ENCODE results near the gene EED. TPM values are rescaled to one million over a fixed set of nuclear protein-coding genes. Genes with fewer than 3 reads are reported as not detected.
A peak's percentile ranks its signal among the peaks of the same experiment; 100 is the strongest.

EED gene
- total and polyA plus RNA-seq, 9 of the 15 experiments (the other 6 are each of a cell fraction or from before 2014, with no cell fraction given): 33.0 to 110 (median 55.1) TPM

DNA sequence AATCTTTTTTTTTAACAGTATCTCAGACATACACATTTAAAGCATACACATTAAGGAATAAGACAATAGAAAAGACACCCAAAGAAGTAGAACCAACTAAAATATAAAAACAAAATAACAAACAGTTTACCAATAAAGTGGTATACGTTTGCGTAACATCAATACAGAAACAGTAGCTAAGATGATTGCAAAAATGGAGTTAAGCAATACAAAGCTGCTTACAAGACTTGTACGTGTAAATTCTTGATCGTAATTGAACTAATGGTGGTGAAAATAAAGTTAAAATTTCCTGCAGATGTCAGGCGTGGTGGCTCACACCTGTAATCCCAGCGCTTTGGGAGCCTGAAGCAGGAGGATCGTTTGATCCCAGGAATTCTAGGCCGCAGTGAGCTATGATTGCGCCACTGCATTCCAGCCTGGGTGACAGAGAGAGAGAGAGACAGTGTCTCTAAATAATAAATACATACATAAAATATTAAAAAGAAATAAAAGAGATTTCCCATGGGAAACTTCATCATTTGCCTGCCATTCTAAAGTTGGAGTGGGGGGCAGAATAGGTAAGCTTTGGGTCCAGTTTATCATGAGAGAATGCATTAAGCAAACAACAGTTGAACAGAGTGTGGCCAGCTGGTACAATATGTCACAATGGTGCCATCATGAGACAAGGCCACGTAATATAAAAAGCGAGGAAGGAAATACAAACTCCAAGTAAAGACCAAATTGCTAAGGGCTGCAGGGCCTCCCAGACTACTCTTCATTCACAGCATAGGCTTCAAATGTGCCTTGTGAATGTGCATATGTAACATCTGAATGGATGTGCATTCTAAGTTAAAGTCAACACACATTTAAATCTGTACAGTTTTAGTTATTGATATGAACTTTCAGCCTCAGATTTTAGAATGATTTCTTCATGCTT, 38.9 kb upstream of the EED start:
- no peak for FAIRE-seq

GRCh38 chr11:86206337-86206695, 38.2 kb upstream of the EED start:
- in situ Hi-C loops (cut with MboI) (no loop called here), intact Hi-C loops (cut with micrococcal nuclease) (no loop called here)
- Histone ChIP-seq H3K9me1 (ENCODE audit: control insufficient read depth, insufficient read depth, low read length) (no peaks in the 10 kb centered on the region), H3K4me3 (no peak overlapping the region), H2AFZ (ENCODE audit: low read depth, low read length) (no peak overlapping the region), H3K27me3 (ENCODE audit: control insufficient read depth in 2 of 2, insufficient read depth in 2 of 2, low read length in 2 of 2) (no peaks in the 10 kb centered on the region), H3K36me3 (ENCODE audit: control insufficient read depth, insufficient read depth, low read length) (no peaks in the 10 kb centered on the region), H3K4me1 (replicated peaks in 1 of 2; ENCODE audit: control insufficient read depth in 2 of 2, insufficient read depth in 2 of 2, low read length in 2 of 2) (peaks cover 8 to 21% of the 10 kb centered on the region in 2 experiments), H3K27ac (ENCODE audit: extremely low read depth, low read depth, low read length) (no peak overlapping the region), H3K79me2 (ENCODE audit: control insufficient read depth, insufficient read depth, low read length) (peaks cover 5% of the 10 kb centered on the region; the same call in 1 of the 3 replicates), H3K9ac (ENCODE audit: insufficient read depth in 1 of 2, low read depth in 2 of 2, low read length in 2 of 2) (no peak overlapping the region), H4K20me1 (replicated peaks; ENCODE audit: control insufficient read depth, insufficient read depth, low read length) (no peaks in the 10 kb centered on the region), H3K4me2 (ENCODE audit: insufficient read depth, low read length) (no peak overlapping the region), H3K9me3 (replicated peaks; ENCODE audit: control insufficient read depth, insufficient read depth, low read depth, low read length) (no peaks in the 10 kb centered on the region)
- DNase-seq (ENCODE audit: extremely low read depth in 1 of 4, low spot score in 3 of 4) (no peak), ATAC-seq (no peak), FAIRE-seq (no peak)
- CTCF ChIA-PET (ENCODE audit: low intra/inter-chr PET ratio): interaction anchor here (0.6 kb wide), 1 partner anchor 162 kb away, joined by 3 read pairs; no protein-coding TSS in a partner anchor
- 70% methylated on average over 2 of the region's 2 CpGs for WGBS (ENCODE audit: insufficient coverage, low coverage, missing lambda C conversion rate)
- no TSS peak for BruUV-seq (replicated peaks)
- POLR2A ChIA-PET: interaction anchor here (0.6 kb wide), 1 partner anchor 87 kb away, joined by 3 read pairs; no protein-coding TSS in a partner anchor
- TF ChIP-seq ZNF778 (CRISPR knock-in tag; IDR thresholded peaks at IDR 0.05) (no peak), SIN3B (IDR thresholded peaks at IDR 0.05; ENCODE audit: low read depth) (no peak), RBM39 (optimal IDR thresholded peaks at IDR 0.05; ENCODE audit: low read depth, low read length) (no peak)
- TF ChIP-seq, protein P1, sequence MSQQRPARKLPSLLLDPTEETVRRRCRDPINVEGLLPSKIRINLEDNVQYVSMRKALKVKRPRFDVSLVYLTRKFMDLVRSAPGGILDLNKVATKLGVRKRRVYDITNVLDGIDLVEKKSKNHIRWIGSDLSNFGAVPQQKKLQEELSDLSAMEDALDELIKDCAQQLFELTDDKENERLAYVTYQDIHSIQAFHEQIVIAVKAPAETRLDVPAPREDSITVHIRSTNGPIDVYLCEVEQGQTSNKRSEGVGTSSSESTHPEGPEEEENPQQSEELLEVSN (IDR thresholded peaks at IDR 0.05; ENCODE audit: borderline replicate concordance in 1 of 2, extremely low read depth in 1 of 2, insufficient read depth in 1 of 2, insufficient read length in 1 of 2, low read depth in 1 of 2, low read length in 1 of 2, poor library complexity in 1 of 2, severe bottlenecking in 1 of 2): no peak

More for the DNA sequence above, 38.9 kb upstream of the EED start:
- Histone ChIP-seq H3K36me3 (ENCODE audit: control insufficient read depth, insufficient read depth, low read length) (no peaks in the 10 kb centered on the region), H3K9me1 (ENCODE audit: control insufficient read depth, insufficient read depth, low read length) (no peaks in the 10 kb centered on the region), H3K4me2 (ENCODE audit: insufficient read depth, low read length) (no peak overlapping the region), H2AFZ (ENCODE audit: low read depth, low read length) (no peak overlapping the region), H3K9me3 (replicated peaks; ENCODE audit: control insufficient read depth, insufficient read depth, low read depth, low read length) (no peaks in the 10 kb centered on the region), H3K4me1 (replicated peaks in 1 of 2; ENCODE audit: control insufficient read depth in 2 of 2, insufficient read depth in 2 of 2, low read length in 2 of 2) (peaks cover 12 to 28% of the 10 kb centered on the region in 2 experiments), H3K27ac (ENCODE audit: extremely low read depth, low read depth, low read length) (no peak overlapping the region), H3K27me3 (ENCODE audit: control insufficient read depth in 2 of 2, insufficient read depth in 2 of 2, low read length in 2 of 2) (no peaks in the 10 kb centered on the region), H3K4me3 (no peak overlapping the region), H4K20me1 (replicated peaks; ENCODE audit: control insufficient read depth, insufficient read depth, low read length) (no peaks in the 10 kb centered on the region), H3K9ac (ENCODE audit: insufficient read depth in 1 of 2, low read depth in 2 of 2, low read length in 2 of 2) (no peak overlapping the region), H3K79me2 (ENCODE audit: control insufficient read depth, insufficient read depth, low read length) (peaks cover 7% of the 10 kb centered on the region; the same call in 1 of the 3 replicates)
- ChIA-PET CTCF (ENCODE audit: low intra/inter-chr PET ratio) (interaction anchor here (0.6 kb wide), 1 partner anchor 162 kb away, joined by 3 read pairs; no protein-coding TSS in a partner anchor), POLR2A (interaction anchor here (0.6 kb wide), 2 partner anchors 41 to 87 kb away, joined by 3 read pairs; no protein-coding TSS in a partner anchor)
- in situ Hi-C loops (cut with MboI): no loop called here
- ATAC-seq (no peak), DNase-seq (ENCODE audit: extremely low read depth in 1 of 4, low spot score in 3 of 4) (no peak)
- WGBS (ENCODE audit: insufficient coverage, low coverage, missing lambda C conversion rate): 88% methylated on average over 11 of the region's 11 CpGs
- intact Hi-C loops (cut with micrococcal nuclease): no loop called here
- TF ChIP-seq SETDB1 (IDR thresholded peaks at IDR 0.05; ENCODE audit: low read length) (no peak), CEBPB (tag; IDR thresholded peaks at IDR 0.05) (peak; percentile 52; the same call in 1 of the 2 replicates), CEBPG (CRISPR knock-in tag; IDR thresholded peaks at IDR 0.05) (no peak), CEBPG (tag; conservative IDR thresholded peaks at IDR 0.05 in 1 of 2, IDR thresholded peaks at IDR 0.05 in 1 of 2) (peak in 1 of 2 experiments; percentile 6; a peak in 1 of 4 replicates)
- no TSS peak for BruUV-seq (replicated peaks)
